Trophoblast cell (in vitro differentiated cells and primary cell): Measurements from ENCODE around the gene PTGER1.

Experiments
- DNase-seq, 2 donors: peaks; one replicate each; pipeline ENCODE4 v3.0.0-alpha.2; 2016
- H2AFZ ChIP-seq: 2 replicates; pipeline ENCODE4 v1.6.1; 2013; ENCODE audit warnings: low read length, moderate library complexity, mild to moderate bottlenecking; ENCODE audit not compliant: insufficient read depth, poor library complexity
- H2AK5ac ChIP-seq: 2 replicates; pipeline ENCODE4 v1.6.1; 2013; ENCODE audit warnings: mild to moderate bottlenecking, low read length
- H2BK120ac ChIP-seq: 2 replicates; pipeline ENCODE4 v1.6.1; 2013; ENCODE audit warnings: low read length, mild to moderate bottlenecking, moderate library complexity; ENCODE audit not compliant: insufficient read depth, poor library complexity
- H2BK12ac ChIP-seq: 2 replicates; pipeline ENCODE4 v1.6.1; 2013; ENCODE audit warnings: mild to moderate bottlenecking, low read length, moderate library complexity
- H2BK5ac ChIP-seq: 2 replicates; pipeline ENCODE4 v1.6.1; 2013; ENCODE audit warnings: low read length, low read depth, moderate library complexity, mild to moderate bottlenecking; ENCODE audit not compliant: poor library complexity
- H3K14ac ChIP-seq: 2 replicates; pipeline ENCODE4 v1.6.1; 2013; ENCODE audit warnings: mild to moderate bottlenecking, low read length
- H3K18ac ChIP-seq: 2 replicates; pipeline ENCODE4 v1.6.1; 2013; ENCODE audit warnings: mild to moderate bottlenecking, low read length
- H3K23ac ChIP-seq: 2 replicates; pipeline ENCODE4 v1.6.1; 2013; ENCODE audit warnings: low read length
- H3K27ac ChIP-seq: 2 replicates; pipeline ENCODE4 v1.5.1; 2013; ENCODE audit warnings: low read depth, mild to moderate bottlenecking, inconsistent platforms, low read length, moderate library complexity
- H3K27me3 ChIP-seq: 2 replicates; pipeline ENCODE4 v1.6.1; 2013; ENCODE audit warnings: inconsistent platforms, mild to moderate bottlenecking, low read length, moderate library complexity; ENCODE audit not compliant: insufficient read depth
- H3K36me3 ChIP-seq, 2 experiments: 1 replicate in 1 of 2; 2 replicates in 1 of 2; pipeline ENCODE4 v1.6.1; 2013; ENCODE audit warnings: low read length in 2 of 2, mild to moderate bottlenecking in 2 of 2, moderate library complexity in 1 of 2; ENCODE audit not compliant: insufficient read depth in 2 of 2, control insufficient read depth in 1 of 2
- H3K4ac ChIP-seq: 2 replicates; pipeline ENCODE4 v1.6.1; 2013; ENCODE audit warnings: low read depth, mild to moderate bottlenecking, low read length, moderate library complexity
- H3K4me1 ChIP-seq, 2 experiments: 1 replicate in 1 of 2; 2 replicates in 1 of 2; pipeline ENCODE4 v1.6.1; 2013; ENCODE audit warnings: low read length in 2 of 2, mild to moderate bottlenecking in 2 of 2, moderate library complexity in 1 of 2; ENCODE audit not compliant: insufficient read depth in 2 of 2, control insufficient read depth in 1 of 2
- H3K4me2 ChIP-seq: 2 replicates; pipeline ENCODE4 v1.6.1; 2013; ENCODE audit warnings: inconsistent platforms, mild to moderate bottlenecking, low read length, moderate library complexity
- H3K4me3 ChIP-seq: 2 replicates; pipeline ENCODE4 v1.5.1; 2013; ENCODE audit warnings: mild to moderate bottlenecking, low read depth, low read length, inconsistent platforms
- H3K79me1 ChIP-seq: one replicate; pipeline ENCODE4 v1.6.1; 2013; ENCODE audit warnings: low read length
- H3K79me2 ChIP-seq: 2 replicates; pipeline ENCODE4 v1.6.1; 2013; ENCODE audit warnings: low read length, mild to moderate bottlenecking; ENCODE audit not compliant: control insufficient read depth, insufficient read depth, poor library complexity
- H3K9ac ChIP-seq: 2 replicates; pipeline ENCODE4 v1.6.1; 2013; ENCODE audit warnings: mild to moderate bottlenecking, low read length
- H3K9me3 ChIP-seq: 2 replicates; pipeline ENCODE4 v1.6.1; 2013; ENCODE audit warnings: low read depth, mild to moderate bottlenecking, control low read depth, inconsistent platforms, low read length; ENCODE audit not compliant: insufficient read depth
- H4K12ac ChIP-seq: 2 replicates; pipeline ENCODE4 v1.6.1; 2013; ENCODE audit warnings: low read depth, mild to moderate bottlenecking, low read length, moderate library complexity
- H4K8ac ChIP-seq: 2 replicates; pipeline ENCODE4 v1.6.1; 2013; ENCODE audit warnings: low read depth, mild to moderate bottlenecking, low read length, moderate library complexity
- H4K91ac ChIP-seq: one replicate; pipeline ENCODE4 v1.6.1; 2013; ENCODE audit warnings: low read depth, mild to moderate bottlenecking, low read length, moderate library complexity
- WGBS: extraction: QIAGEN DNeasy Blood & Tissue Kit; methylation state at CpG from one replicate; pipeline ENCODE4 v1.1.7; 2013; ENCODE audit warnings: missing lambda C conversion rate; ENCODE audit not compliant: insufficient read length, insufficient coverage; ENCODE audit errors: extremely low coverage; 5-methylcytosine and 5-hydroxymethylcytosine counted together

Gene PTGER1

DNA sequence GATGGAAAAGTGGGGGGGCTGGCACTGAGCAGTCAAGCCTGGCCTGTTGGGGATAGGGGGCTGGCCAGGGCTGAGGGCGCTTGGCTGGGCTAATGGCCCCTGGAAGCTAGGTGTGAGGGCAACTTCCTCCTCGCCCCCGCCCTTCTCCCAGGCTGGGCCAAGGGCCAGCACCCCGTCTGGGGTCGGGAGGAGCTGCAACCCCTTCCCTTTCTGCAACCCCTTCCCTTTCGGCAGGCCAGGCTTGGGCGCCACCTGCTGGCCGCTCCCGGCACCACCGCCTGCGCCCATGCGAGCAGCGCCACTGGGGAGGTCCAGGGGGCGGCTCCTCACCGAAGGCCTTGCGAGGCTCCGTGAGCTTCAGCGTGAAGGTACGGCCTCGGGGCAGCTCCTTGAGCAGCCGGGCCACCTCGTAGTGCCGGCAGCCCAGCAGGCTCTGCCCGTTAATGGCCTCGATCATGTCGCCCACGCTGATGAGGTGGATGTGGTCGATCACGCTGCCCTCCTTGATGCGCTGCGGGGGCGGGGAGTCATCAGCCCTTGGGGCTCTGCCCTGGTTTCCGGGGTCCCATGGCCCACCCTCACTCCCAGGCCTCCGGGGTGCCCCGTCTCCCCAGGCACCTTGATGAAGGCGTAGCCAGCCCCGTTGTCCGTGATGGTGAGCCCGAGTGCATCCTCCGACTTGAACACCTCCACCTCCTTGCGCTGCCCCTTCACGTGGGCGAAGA is 5.0 kb upstream of the PTGER1 start:
- no peak overlapping the region for H3K23ac ChIP-seq

DNA sequence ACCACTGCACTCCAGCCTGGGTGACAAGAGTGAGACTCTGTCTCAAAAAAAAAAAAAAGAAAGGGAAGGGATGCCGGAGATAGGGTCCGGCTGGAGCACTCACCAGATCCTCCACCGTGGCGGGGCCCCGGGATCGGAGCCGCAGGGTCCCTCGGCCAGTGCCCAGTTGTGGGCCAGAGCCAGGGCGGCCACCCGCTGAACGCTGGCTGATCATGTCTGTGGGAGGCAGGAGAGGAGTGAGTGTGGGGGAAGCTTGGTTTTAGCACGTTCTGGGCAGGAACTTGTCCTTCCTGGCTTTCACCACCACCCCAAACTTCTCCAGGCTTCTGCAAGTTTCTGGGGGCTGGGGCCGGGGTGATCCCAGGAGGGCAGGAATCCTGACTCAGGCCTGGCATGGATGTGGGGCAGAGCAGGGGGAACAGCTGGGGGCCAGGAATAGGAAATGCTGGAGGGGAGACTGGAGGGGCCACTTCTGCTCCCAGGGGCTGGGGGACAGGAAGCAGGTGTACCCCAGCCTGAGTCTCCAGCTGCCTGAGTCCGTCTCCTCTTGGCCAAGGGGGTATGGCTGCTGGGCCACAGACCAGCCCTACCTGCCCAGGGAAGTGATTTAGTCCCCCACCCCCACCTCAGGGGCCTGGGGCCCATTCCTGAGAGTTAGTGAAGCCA is 4.3 kb upstream of the PTGER1 start:
- Histone ChIP-seq H3K79me2 (no peaks in the 10 kb centered on the region), H3K4me1 (no peaks in the 10 kb centered on the region), H3K36me3 (peaks cover 42 to 47% of the 10 kb centered on the region in 2 experiments), H4K12ac (no peak overlapping the region), H3K9me3 (no peaks in the 10 kb centered on the region), H3K27ac (no peak overlapping the region), H2AFZ (no peak overlapping the region), H4K8ac (no peak overlapping the region), H2BK5ac (no peak overlapping the region), H3K4ac (no peak overlapping the region), H3K18ac (no peak overlapping the region), H3K4me2 (no peak overlapping the region), H2BK12ac (no peak overlapping the region), H2BK120ac (no peak overlapping the region), H3K14ac (no peak overlapping the region), H3K79me1 (no peaks in the 10 kb centered on the region), H3K9ac (no peak overlapping the region), H3K4me3 (no peak overlapping the region), H3K27me3 (no peaks in the 10 kb centered on the region), H2AK5ac (no peak overlapping the region), H4K91ac (no peak overlapping the region), H3K23ac (no peak overlapping the region)
- DNase-seq, result no peak
- no CpG with 5 or more reads among the region's 14 CpGs for WGBS

More for the DNA sequence above, 5.0 kb upstream of the PTGER1 start:
- H2BK12ac ChIP-seq, result no peak overlapping the region
- no peak overlapping the region for H3K4me3 ChIP-seq
- H4K8ac ChIP-seq, result no peak overlapping the region
- no peak overlapping the region for H2AK5ac ChIP-seq
- H2AFZ ChIP-seq, result no peak overlapping the region
- no peak overlapping the region for H3K27ac ChIP-seq
- H3K79me2 ChIP-seq, result no peaks in the 10 kb centered on the region
- H4K91ac ChIP-seq, result no peak overlapping the region
- no CpG with 5 or more reads among the region's 43 CpGs for WGBS
- no peak overlapping the region for H4K12ac ChIP-seq
- no peak overlapping the region for H3K4ac ChIP-seq
- no peaks in the 10 kb centered on the region for H3K4me1 ChIP-seq
- H3K9ac ChIP-seq, result no peak overlapping the region
- DNase-seq, result peak; percentile 55 to 72
- H3K14ac ChIP-seq, result no peak overlapping the region
- H2BK120ac ChIP-seq, result no peak overlapping the region
- H3K9me3 ChIP-seq, result no peaks in the 10 kb centered on the region
- no peaks in the 10 kb centered on the region for H3K79me1 ChIP-seq
- H3K27me3 ChIP-seq, result no peaks in the 10 kb centered on the region
- peaks cover 42 to 47% of the 10 kb centered on the region in 2 experiments for H3K36me3 ChIP-seq
- no peak overlapping the region for H2BK5ac ChIP-seq
- H3K4me2 ChIP-seq, result no peak overlapping the region
- H3K18ac ChIP-seq, result no peak overlapping the region

DNA sequence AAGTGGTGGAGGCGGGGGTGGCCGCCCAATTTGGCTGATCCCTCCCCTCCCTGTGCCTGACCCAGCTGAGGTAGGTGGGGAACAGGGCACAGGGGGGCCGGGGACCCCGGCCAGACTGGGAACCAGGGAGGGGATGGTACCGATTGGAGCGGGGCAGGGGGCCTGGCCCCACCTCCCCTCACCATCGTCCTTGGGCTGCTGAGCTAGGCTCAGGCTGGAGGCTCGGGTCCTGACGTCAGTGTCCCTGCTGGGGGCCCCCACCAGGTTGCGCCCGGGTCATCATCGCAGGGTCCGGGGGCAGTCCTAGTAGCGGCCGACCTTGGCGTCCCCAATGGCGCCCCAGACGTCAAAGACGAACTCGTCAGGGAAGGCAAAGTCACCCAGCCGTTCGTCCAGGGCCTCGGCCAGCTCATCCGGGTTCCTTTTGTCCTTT is 3.0 kb upstream of the PTGER1 start:
- Histone ChIP-seq H3K9ac (no peak overlapping the region), H2BK5ac (no peak overlapping the region), H2BK120ac (no peak overlapping the region), H2BK12ac (no peak overlapping the region), H2AK5ac (no peak overlapping the region), H3K36me3 (peaks cover 42 to 47% of the 10 kb centered on the region in 2 experiments), H4K91ac (no peak overlapping the region), H3K14ac (no peak overlapping the region), H3K79me2 (no peaks in the 10 kb centered on the region), H3K18ac (no peak overlapping the region), H3K9me3 (no peaks in the 10 kb centered on the region), H3K4me2 (no peak overlapping the region), H4K12ac (no peak overlapping the region), H4K8ac (no peak overlapping the region), H3K27ac (no peak overlapping the region), H3K4me1 (no peaks in the 10 kb centered on the region), H2AFZ (no peak overlapping the region), H3K23ac (no peak overlapping the region), H3K4me3 (no peak overlapping the region), H3K79me1 (no peaks in the 10 kb centered on the region), H3K27me3 (no peaks in the 10 kb centered on the region), H3K4ac (no peak overlapping the region)
- no peak for DNase-seq
- no CpG with 5 or more reads among the region's 24 CpGs for WGBS

DNA sequence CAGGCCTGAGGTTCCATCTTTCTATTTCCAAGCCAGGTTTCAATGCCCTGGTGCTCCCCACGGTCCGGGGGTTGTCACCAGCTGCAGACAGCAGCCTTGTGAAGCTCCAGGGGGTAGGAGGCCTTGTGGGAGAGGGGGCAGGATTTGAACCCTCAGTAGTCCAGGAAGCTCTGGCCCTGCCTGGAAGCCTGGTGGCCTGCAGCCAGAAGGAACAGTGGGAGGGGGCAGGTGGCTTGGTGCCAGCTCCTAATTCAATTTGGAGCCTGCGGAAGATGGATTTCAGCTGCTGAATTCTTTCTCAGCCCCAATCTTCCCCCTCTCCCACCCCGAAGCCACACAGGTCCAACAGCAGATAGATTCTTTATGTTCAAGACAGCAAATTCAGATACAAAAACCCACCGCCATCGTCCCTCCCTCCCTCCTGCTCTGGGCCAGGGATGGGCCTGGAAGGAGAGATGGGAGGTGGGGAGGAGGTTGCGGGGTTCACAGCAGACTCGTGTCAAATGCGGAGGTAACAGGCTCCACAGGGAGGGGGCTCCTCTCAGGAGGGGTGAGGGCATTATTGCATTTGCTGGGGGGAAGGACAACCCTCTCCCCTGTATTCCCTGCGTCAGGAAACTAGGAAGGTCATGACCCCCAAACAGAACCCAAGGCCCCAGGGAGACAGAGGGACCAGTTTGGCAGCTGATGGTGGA is 2.4 kb upstream of the PTGER1 start:
- no peak overlapping the region for H4K91ac ChIP-seq
- H3K23ac ChIP-seq, result no peak overlapping the region
- H3K36me3 ChIP-seq, result peaks cover 42% of the 10 kb centered on the region in 2 experiments
- WGBS, result no CpG with 5 or more reads among the region's 10 CpGs
- H3K4me2 ChIP-seq, result no peak overlapping the region
- H2BK12ac ChIP-seq, result no peak overlapping the region
- no peaks in the 10 kb centered on the region for H3K79me2 ChIP-seq
- H3K4me3 ChIP-seq, result no peak overlapping the region
- no peak overlapping the region for H3K27ac ChIP-seq
- no peak overlapping the region for H4K8ac ChIP-seq
- H2BK5ac ChIP-seq, result no peak overlapping the region
- no peak for DNase-seq
- no peak overlapping the region for H3K4ac ChIP-seq
- no peaks in the 10 kb centered on the region for H3K79me1 ChIP-seq
- no peak overlapping the region for H2BK120ac ChIP-seq
- no peak overlapping the region for H2AK5ac ChIP-seq
- H3K18ac ChIP-seq, result no peak overlapping the region
- H3K27me3 ChIP-seq, result no peaks in the 10 kb centered on the region
- no peak overlapping the region for H3K14ac ChIP-seq
- H3K9me3 ChIP-seq, result no peaks in the 10 kb centered on the region
- H3K9ac ChIP-seq, result no peak overlapping the region
- H2AFZ ChIP-seq, result no peak overlapping the region
- no peak overlapping the region for H4K12ac ChIP-seq
- H3K4me1 ChIP-seq, result peaks cover 0 to 4% of the 10 kb centered on the region in 2 experiments
